Stimulated activated CD8-positive, alpha-beta memory T cell treated with anti-CD3 and anti-CD28 coated beads, Interleukin-4, amount 100 ng/mL, for 1 hour (primary cell): ENCODE measurements around the gene SENP3.

Source experiments
- DNase-seq, 2 donors: peaks; one replicate each; pipeline ENCODE4 v3.0.0-alpha.2; 2020; ENCODE audit warnings: low read depth in 2 of 2, low spot score in 1 of 2

SENP3 gene

GRCh38 chr17:7575959-7576358 is 14.2 kb downstream of the SENP3 start:
- no peak for DNase-seq

GRCh38 chr17:7576432-7576937 is 14.8 kb downstream of the SENP3 start:
- DNase-seq = no peak

GRCh38 chr17:7577327-7578199 is 15.8 kb downstream of the SENP3 start:
- no peak for DNase-seq

GRCh38 chr17:7579001-7579833 is 17.5 kb downstream of the SENP3 start, which contains the start of gene CD68:
Gene CD68, plus strand, starts transcription at chr17:7579638. Its CDS starts 40 bp downstream, at chr17:7579678.
- no peak for DNase-seq

GRCh38 chr17:7579834-7580603 is 18.3 kb downstream of the SENP3 start:
- no peak for DNase-seq

GRCh38 chr17:7580604-7581575 is 19.2 kb downstream of the SENP3 start:
- DNase-seq = no peak

- no peak for DNase-seq
Observed at GRCh38 chr17:7582396-7583252, 20.9 kb downstream of the SENP3 start.

- DNase-seq = peak; percentile 86 to 89
Observed at GRCh38 chr17:7583253-7584109, 21.8 kb downstream of the SENP3 start, which contains the start of gene MPDU1. Gene MPDU1, plus strand, starts transcription at chr17:7583852. Its CDS starts 11 bp downstream, at chr17:7583863.

GRCh38 chr17:7586673-7587419 is 25.1 kb downstream of the SENP3 start:
- DNase-seq = no peak

- DNase-seq = no peak
Observed at GRCh38 chr17:7587420-7588151, 25.9 kb downstream of the SENP3 start.

- DNase-seq = no peak
Observed at GRCh38 chr17:7588553-7589203, 27.0 kb downstream of the SENP3 start.

GRCh38 chr17:7589204-7589868 is 27.6 kb downstream of the SENP3 start:
- peak in 1 of 2 donors; percentile 43 for DNase-seq

- DNase-seq = no peak
Observed at GRCh38 chr17:7589891-7590691, 28.4 kb downstream of the SENP3 start, which contains the start of gene SOX15. Gene SOX15, minus strand, starts transcription at chr17:7590094. Its CDS starts 418 bp downstream, at chr17:7589676.

- DNase-seq = no peak
Observed at GRCh38 chr17:7590743-7591142, 29.0 kb downstream of the SENP3 start.
